Measurements from ENCODE around the gene ARIH1.

Gene ARIH1

GRCh38 chr15:72495007-72495406, 20.9 kb downstream of the ARIH1 start:
- DNase-seq (ENCODE audit: insufficient read length, low spot score) (no peak), FAIRE-seq (no peak)
- TF ChIP-seq POLR2A (IDR thresholded peaks at IDR 0.05; ENCODE audit: low read depth, low read length) = no peak

DNA sequence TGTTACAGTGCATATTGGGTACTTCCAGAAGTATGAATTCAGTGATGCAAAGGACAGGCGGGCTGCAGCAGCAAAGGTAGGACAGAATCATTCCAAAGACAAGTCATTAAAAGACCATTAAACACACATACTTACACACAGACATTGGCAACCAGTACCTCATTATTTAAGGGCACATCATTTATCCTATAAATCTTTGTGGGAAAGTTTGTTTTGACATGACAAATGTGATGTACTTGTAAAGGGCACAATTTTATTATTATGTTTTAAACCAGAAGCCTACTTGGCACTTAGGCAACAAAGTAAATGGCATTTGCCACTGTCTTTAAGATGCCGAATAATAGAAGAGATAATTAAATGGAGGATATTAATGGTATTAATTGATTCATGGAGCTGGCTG, 22.7 kb downstream of the ARIH1 start:
- FAIRE-seq = no peak
- TF ChIP-seq POLR2A (IDR thresholded peaks at IDR 0.05; ENCODE audit: low read depth, low read length) = no peak
- no peak for DNase-seq (ENCODE audit: insufficient read length, low spot score)

DNA sequence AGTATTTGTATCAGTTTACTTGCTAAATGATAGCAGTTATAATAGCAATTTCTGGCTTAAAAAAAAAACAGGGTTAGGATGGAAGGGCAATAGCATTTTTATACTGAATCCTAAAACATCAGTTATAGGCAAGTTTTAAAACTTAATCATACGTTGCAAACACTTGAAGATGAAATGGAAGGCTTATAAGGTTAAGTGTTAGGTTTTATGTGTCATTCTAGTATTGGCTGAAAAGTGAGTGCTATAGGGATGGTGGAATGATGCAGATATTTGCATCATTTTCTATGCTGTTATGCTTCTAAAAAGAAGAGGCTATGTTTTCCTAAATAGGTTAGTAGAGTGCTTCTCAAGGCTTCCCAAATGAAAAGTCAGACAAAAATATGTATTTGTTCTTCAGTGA, 23.3 kb downstream of the ARIH1 start:
- DNase-seq (ENCODE audit: insufficient read length, low spot score) = no peak
- TF ChIP-seq POLR2A (IDR thresholded peaks at IDR 0.05; ENCODE audit: low read depth, low read length) = no peak
- no peak for FAIRE-seq

- DNase-seq (ENCODE audit: insufficient read length, low spot score) = no peak
- no peak for TF ChIP-seq POLR2A (IDR thresholded peaks at IDR 0.05; ENCODE audit: low read depth, low read length)
- no peak for FAIRE-seq
Observed at GRCh38 chr15:72502220-72502809, 28.2 kb downstream of the ARIH1 start.

- DNase-seq (ENCODE audit: insufficient read length, low spot score) (no peak), FAIRE-seq (no peak)
- TF ChIP-seq POLR2A (IDR thresholded peaks at IDR 0.05; ENCODE audit: low read depth, low read length) = no peak
Observed at GRCh38 chr15:72503147-72503546, 29.0 kb downstream of the ARIH1 start.

DNA sequence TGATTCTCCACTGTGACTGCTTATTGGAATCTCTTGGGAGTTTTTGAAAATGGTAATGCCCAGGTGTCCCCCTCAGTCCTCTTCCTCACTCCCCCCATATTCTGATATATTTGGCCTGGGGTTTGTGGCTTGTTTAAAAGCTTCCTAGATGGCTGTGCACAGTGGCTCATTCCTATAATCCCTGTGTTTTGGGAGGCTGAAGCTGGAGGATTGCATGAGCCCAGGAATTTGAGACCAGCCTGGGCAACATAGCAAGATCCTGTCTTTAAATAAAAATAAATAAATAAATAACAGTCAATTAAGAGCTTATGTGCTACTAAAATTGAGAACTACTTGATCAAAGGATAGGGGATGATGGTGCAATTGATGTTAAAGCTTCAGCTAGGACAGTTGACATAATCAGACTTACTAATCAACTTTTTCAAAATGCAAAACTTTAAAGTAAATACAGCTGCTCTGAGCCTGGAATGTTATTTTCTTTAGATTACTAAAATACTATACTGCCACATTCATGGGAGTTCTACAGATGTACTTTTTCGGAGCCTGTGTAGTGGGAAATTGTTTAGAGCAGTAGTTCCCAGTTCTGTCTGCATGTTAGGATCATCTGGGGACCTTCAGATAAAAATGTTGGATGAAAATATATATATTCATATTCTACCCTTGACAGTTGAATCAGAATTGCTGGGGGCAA, 33.4 kb downstream of the ARIH1 start:
- no peak for TF ChIP-seq POLR2A (IDR thresholded peaks at IDR 0.05; ENCODE audit: low read depth, low read length)
- FAIRE-seq (no peak), DNase-seq (ENCODE audit: insufficient read length, low spot score) (no peak)

DNA sequence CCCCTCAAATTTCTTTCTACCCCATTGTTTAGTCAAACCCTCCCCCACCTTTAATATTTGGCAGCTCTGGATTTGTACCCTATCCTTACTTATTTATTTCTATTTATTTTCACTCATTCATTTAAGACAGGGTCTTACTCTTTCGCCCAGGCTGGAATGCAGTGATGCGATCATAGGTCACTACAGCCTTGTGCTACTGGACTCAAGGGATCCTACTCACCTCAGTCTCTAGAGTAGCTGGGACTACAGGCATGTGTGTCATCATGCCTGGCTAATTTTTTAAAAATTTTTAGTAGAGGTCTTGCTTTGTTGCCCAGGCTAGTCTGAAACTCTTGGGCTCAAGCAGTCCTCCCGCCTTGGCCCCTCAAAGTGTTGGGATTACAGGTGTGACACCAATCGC, 35.4 kb downstream of the ARIH1 start:
- TF ChIP-seq POLR2A (IDR thresholded peaks at IDR 0.05; ENCODE audit: low read depth, low read length) = no peak
- DNase-seq (ENCODE audit: insufficient read length, low spot score) (no peak), FAIRE-seq (no peak)

DNA sequence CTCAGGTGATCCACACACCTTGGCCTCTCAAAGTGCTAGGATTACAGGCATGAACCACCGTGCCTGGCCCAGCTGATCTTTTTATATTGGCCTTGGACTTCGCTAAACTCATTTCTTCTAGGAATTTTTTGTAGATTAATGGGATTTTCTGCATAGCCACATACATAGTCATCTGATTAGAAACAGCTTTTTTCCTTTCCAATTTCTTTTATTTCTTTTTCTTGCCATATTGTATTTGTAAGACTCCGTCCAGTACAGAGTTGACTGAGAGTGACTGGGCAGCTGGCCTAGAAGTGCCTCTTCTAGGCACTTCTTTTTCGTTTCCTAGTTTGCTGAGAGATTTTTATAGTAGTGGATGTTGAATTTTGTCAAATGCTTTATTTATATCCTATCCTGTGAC, 37.4 kb downstream of the ARIH1 start:
- no peak for FAIRE-seq
- no peak for DNase-seq (ENCODE audit: insufficient read length, low spot score)

GRCh38 chr15:72515591-72516389, 41.7 kb downstream of the ARIH1 start:
- DNase-seq (ENCODE audit: insufficient read length, low spot score) (no peak), FAIRE-seq (no peak)
- no peak for TF ChIP-seq POLR2A (IDR thresholded peaks at IDR 0.05; ENCODE audit: low read depth, low read length)

More for the DNA sequence above, 37.4 kb downstream of the ARIH1 start:
- TF ChIP-seq POLR2A (IDR thresholded peaks at IDR 0.05; ENCODE audit: low read depth, low read length) = no peak

GRCh38 chr15:72516777-72517176, 42.6 kb downstream of the ARIH1 start:
- FAIRE-seq (no peak), DNase-seq (ENCODE audit: insufficient read length, low spot score) (no peak)
- no peak for TF ChIP-seq POLR2A (IDR thresholded peaks at IDR 0.05; ENCODE audit: low read depth, low read length)

- DNase-seq (ENCODE audit: insufficient read length, low spot score) = no peak
Observed at GRCh38 chr15:72521682-72522081, 47.6 kb downstream of the ARIH1 start.

DNA sequence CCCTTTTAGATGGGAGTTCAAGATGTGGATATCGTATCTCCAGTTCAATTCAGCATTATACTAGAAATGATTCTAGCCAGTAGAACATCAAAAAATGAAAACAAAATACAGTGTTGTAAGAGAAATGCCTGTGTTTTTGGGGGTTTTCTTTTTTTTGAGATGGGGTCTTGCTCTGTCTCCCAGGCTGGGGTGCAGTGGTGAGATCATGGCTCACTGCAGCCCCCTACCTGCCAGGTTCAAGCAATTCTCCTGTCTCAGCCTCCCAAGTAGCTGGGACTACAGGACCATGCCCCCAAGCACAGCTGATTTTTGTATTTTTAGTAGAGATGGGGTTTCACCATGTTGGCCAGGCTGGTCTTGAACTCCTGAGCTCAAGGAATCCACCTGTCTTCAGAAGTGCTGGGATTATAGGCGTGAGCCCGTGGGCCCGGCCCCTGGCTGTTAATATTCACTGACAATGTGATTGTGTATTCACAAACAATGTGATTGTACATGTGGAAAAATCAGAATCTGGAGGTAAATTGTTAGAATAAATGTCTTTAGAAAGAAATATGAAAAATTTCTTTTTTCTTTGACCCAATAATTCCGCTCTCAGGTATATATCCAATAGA, 59.0 kb downstream of the ARIH1 start:
- no peak for DNase-seq (ENCODE audit: insufficient read length, low spot score)
- no peak for TF ChIP-seq POLR2A (IDR thresholded peaks at IDR 0.05; ENCODE audit: low read depth, low read length)
- FAIRE-seq = no peak

More at GRCh38 chr15:72521682-72522081, 47.6 kb downstream of the ARIH1 start:
- no peak for TF ChIP-seq POLR2A (IDR thresholded peaks at IDR 0.05; ENCODE audit: low read depth, low read length)
- no peak for FAIRE-seq

GRCh38 chr15:72534523-72534922, 60.4 kb downstream of the ARIH1 start:
- FAIRE-seq (no peak), DNase-seq (ENCODE audit: insufficient read length, low spot score) (no peak)
- no peak for TF ChIP-seq POLR2A (IDR thresholded peaks at IDR 0.05; ENCODE audit: low read depth, low read length)

- no peak for TF ChIP-seq POLR2A (IDR thresholded peaks at IDR 0.05; ENCODE audit: low read depth, low read length)
- FAIRE-seq (no peak), DNase-seq (ENCODE audit: insufficient read length, low spot score) (no peak)
Observed at GRCh38 chr15:72535911-72536310, 61.8 kb downstream of the ARIH1 start.
